GM23338 (cell line): ENCODE data around the gene GPC5. TPM values are rescaled to one million over a fixed set of nuclear protein-coding genes. Genes with fewer than 3 reads are reported as not detected.

Experiments used
- ATAC-seq: fragments of 200-7000 bp; cut with Tn5 transposase; 3 replicates; pipeline ENCODE4 v1.9.1; 2020
- DNase-seq: peaks from one replicate; pipeline ENCODE4 v3.0.0-alpha.2; 2015; ENCODE audit warnings: low spot score
- H2AFZ ChIP-seq: fragments of 200-600 bp; sonication (generic); 2 replicates; pipeline ENCODE4 v1.8.0; 2016; ENCODE audit warnings: antibody characterized with exemption, mild to moderate bottlenecking, moderate library complexity
- H3F3A ChIP-seq: fragments of 200-600 bp; sonication (generic); replicated peaks from 2 replicates; pipeline ENCODE4 v1.8.0; 2017; ENCODE audit warnings: antibody characterized with exemption, mixed run types, low read depth
- H3K27ac ChIP-seq: fragments of 200-600 bp; sonication (generic); 2 replicates; pipeline ENCODE4 v1.6.1; 2016; ENCODE audit warnings: low read depth
- H3K27me3 ChIP-seq: fragments of 200-600 bp; sonication (generic); 2 replicates; pipeline ENCODE4 v1.8.0; 2016; ENCODE audit warnings: mild to moderate bottlenecking, mixed run types, moderate library complexity; ENCODE audit not compliant: insufficient read depth
- H3K36me3 ChIP-seq: fragments of 200-600 bp; sonication (generic); 2 replicates; pipeline ENCODE4 v1.8.0; 2016; ENCODE audit warnings: mild to moderate bottlenecking; ENCODE audit not compliant: insufficient read depth
- H3K4me1 ChIP-seq: fragments of 200-600 bp; sonication (generic); 2 replicates; pipeline ENCODE4 v1.8.0; 2016; ENCODE audit warnings: mild to moderate bottlenecking, moderate library complexity; ENCODE audit not compliant: insufficient read depth
- H3K4me2 ChIP-seq: fragments of 200-600 bp; sonication (generic); 2 replicates; pipeline ENCODE4 v1.7.1; 2017; ENCODE audit warnings: mixed run types
- H3K4me3 ChIP-seq: fragments of 200-600 bp; sonication (generic); 2 replicates; pipeline ENCODE4 v1.6.1; 2016; ENCODE audit warnings: mixed run types
- H3K79me2 ChIP-seq: fragments of 200-600 bp; sonication (generic); replicated peaks from 2 replicates; pipeline ENCODE4 v1.8.0; 2017; ENCODE audit warnings: mild to moderate bottlenecking; ENCODE audit not compliant: insufficient read depth
- H3K9me2 ChIP-seq: fragments of 200-600 bp; sonication (generic); 2 replicates; pipeline ENCODE4 v1.8.0; 2017; ENCODE audit not compliant: insufficient read depth
- H4K20me1 ChIP-seq: fragments of 200-600 bp; sonication (generic); replicated peaks from 2 replicates; pipeline ENCODE4 v1.8.0; 2017; ENCODE audit warnings: mild to moderate bottlenecking; ENCODE audit not compliant: insufficient read depth
- H3K27ac Mint-ChIP-seq: 2 replicates; pipeline ENCODE4 v1.8.0; 2020; ENCODE audit warnings: inconsistent platforms, mild to moderate bottlenecking, moderate library complexity, mixed read lengths
- H3K27me3 Mint-ChIP-seq: 3 replicates; pipeline ENCODE4 v1.8.0; 2022; ENCODE audit warnings: low read depth, mild to moderate bottlenecking, moderate library complexity, mixed read lengths, inconsistent platforms; ENCODE audit not compliant: insufficient read depth, poor library complexity
- H3K36me3 Mint-ChIP-seq: 3 replicates; pipeline ENCODE4 v1.8.0; 2021; ENCODE audit warnings: low read depth, mild to moderate bottlenecking, inconsistent platforms, moderate library complexity, mixed read lengths
- H3K4me1 Mint-ChIP-seq: 3 replicates; pipeline ENCODE4 v1.8.0; 2020; ENCODE audit warnings: mild to moderate bottlenecking, inconsistent platforms, mixed read lengths
- H3K4me3 Mint-ChIP-seq: 3 replicates; pipeline ENCODE4 v1.8.0; 2021; ENCODE audit warnings: moderate library complexity, mild to moderate bottlenecking, inconsistent platforms, mixed read lengths
- H3K9me3 Mint-ChIP-seq: 3 replicates; pipeline ENCODE4 v1.8.0; 2020; ENCODE audit warnings: moderate library complexity, mild to moderate bottlenecking, inconsistent platforms, mixed read lengths
- CREB1 ChIP-seq: fragments of 250-450 bp; sonication (Bioruptor Pico); IDR thresholded peaks from 2 replicates; pipeline ENCODE4 v1.5.0; 2020; ENCODE audit warnings: low read depth, mild to moderate bottlenecking, moderate library complexity
- EZH2 ChIP-seq: fragments of 200-600 bp; sonication (generic); IDR thresholded peaks from one replicate; pipeline ENCODE4 v1.8.0; 2017; ENCODE audit warnings: antibody characterized with exemption, mild to moderate bottlenecking, low read depth; ENCODE audit not compliant: unreplicated experiment
- EZH2phosphoT487 ChIP-seq: fragments of 200-600 bp; sonication (generic); IDR thresholded peaks from one replicate; pipeline ENCODE4 v1.8.1; 2018; ENCODE audit warnings: antibody characterized with exemption; ENCODE audit not compliant: unreplicated experiment
- JUNB ChIP-seq: IDR thresholded peaks from one replicate; pipeline ENCODE4 v1.6.1; 2016; ENCODE audit warnings: antibody characterized with exemption; ENCODE audit not compliant: unreplicated experiment
- NANOG ChIP-seq: IDR thresholded peaks from 2 replicates; pipeline ENCODE4 v1.6.1; 2016; ENCODE audit warnings: antibody characterized with exemption, borderline replicate concordance
- POLR2AphosphoS5 ChIP-seq: IDR thresholded peaks from 2 replicates; pipeline ENCODE4 v1.6.1; 2016; ENCODE audit warnings: antibody characterized with exemption, low read depth
- STAT1 ChIP-seq: IDR thresholded peaks from one replicate; pipeline ENCODE4 v1.6.1; 2016; ENCODE audit warnings: antibody characterized with exemption; ENCODE audit not compliant: unreplicated experiment
- ZNF114 ChIP-seq: fragments of 250-450 bp; sonication (Bioruptor Pico); IDR thresholded peaks from 2 replicates; pipeline ENCODE4 v1.5.0; 2020; ENCODE audit warnings: mild to moderate bottlenecking, moderate library complexity
- ZNF331 ChIP-seq: fragments of 250-450 bp; sonication (Bioruptor Pico); IDR thresholded peaks from 2 replicates; pipeline ENCODE4 v1.5.0; 2020; ENCODE audit warnings: low read depth, mild to moderate bottlenecking, moderate library complexity
- polyA plus RNA-seq: library from polyadenylated mRNA; unstranded; fragments of >200 nt; fragmentation: Nextera tagmentation; extraction: Ambion mirVana; gene quantifications from 2 replicates; pipeline ENCODE4 v1.2.1, GENCODE V29; 2016
- total RNA-seq: library from RNA; depleted of rRNA; stranded (reverse); fragments of >200 nt; shearing (Covaris generic); gene quantifications from 2 replicates; pipeline ENCODE4 v1.2.3, GENCODE V29; 2014
- TF ChIP-seq, protein P1 (sequence below): IDR thresholded peaks from 2 replicates; pipeline ENCODE4 v1.6.1; 2016; ENCODE audit warnings: antibody characterized with exemption
- TF ChIP-seq, protein P2 (sequence below): fragments of 250-450 bp; sonication (Bioruptor Pico); IDR thresholded peaks from 2 replicates; pipeline ENCODE4 v1.5.0; 2020; ENCODE audit warnings: mild to moderate bottlenecking, moderate library complexity
- TF ChIP-seq, protein P3 (sequence below), 2 experiments: fragments of 200-600 bp in 1 of 2; sonication (generic) in 1 of 2; conservative IDR thresholded peaks; 2 replicates each; pipeline versions ENCODE4 v1.5.1 to v1.6.1; 2016 to 2017; ENCODE audit warnings: antibody characterized with exemption in 2 of 2, low read depth in 2 of 2, mild to moderate bottlenecking in 2 of 2, moderate library complexity in 1 of 2
- TF ChIP-seq, protein P4 (sequence below): IDR thresholded peaks from one replicate; pipeline ENCODE4 v1.6.1; 2018; ENCODE audit warnings: antibody characterized with exemption; ENCODE audit not compliant: unreplicated experiment

The GPC5 gene
- total and polyA plus RNA-seq, 2 experiments from 2014 or later: 0.95 to 1.1 TPM

DNA sequence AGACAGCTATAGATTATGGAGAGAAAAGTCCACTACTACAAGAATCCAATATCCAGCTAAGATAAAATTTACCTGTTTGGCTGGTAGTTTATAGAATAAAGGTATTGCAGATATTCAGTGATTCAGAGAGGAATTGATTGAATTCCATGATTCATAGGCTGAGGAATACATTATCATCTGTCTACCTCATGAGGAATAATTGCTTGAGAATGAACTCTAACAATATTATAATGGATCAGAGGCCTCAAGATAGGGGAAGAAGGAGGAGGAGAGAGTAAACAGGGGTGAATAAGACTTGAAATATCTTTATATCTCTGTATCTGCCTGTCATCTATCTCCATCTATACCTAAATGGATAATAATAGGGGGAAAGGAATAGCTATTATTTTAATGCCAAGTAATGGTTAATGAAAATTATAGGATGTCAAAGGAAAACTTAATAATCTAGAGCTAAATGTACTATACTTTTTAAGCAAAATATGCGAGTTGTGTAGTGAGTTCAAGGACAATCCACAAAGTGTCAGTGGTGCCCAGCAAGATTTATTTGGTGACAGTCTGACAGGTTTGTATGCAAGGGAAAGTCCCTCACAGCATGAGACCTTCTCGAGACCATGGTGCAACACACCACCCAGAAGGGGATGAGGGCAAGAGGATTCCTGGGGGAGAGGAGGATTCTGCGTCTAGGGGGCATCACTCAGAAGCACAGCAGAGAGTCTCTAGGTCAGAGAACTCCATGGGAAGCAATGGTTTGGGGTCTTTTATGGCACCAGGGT lies 224.5 kb downstream of the GPC5 start:
- no peak overlapping the region for H3K4me3 ChIP-seq
- no peak overlapping the region for H3K27ac ChIP-seq
- no peaks in the 10 kb centered on the region for H3K27me3 ChIP-seq
- no peaks in the 10 kb centered on the region for H3K9me3 Mint-ChIP-seq
- H3K36me3 ChIP-seq: no peaks in the 10 kb centered on the region
- no peaks in the 10 kb centered on the region for H3K36me3 Mint-ChIP-seq
- no peaks in the 10 kb centered on the region for H3K4me1 ChIP-seq
- H3K27ac Mint-ChIP-seq: no peak overlapping the region
- TF ChIP-seq ZNF114 (CRISPR knock-in tag) (no peak), JUNB (no peak), EZH2 (no peak), EZH2phosphoT487 (no peak), POLR2AphosphoS5 (no peak), NANOG (no peak), ZNF331 (CRISPR knock-in tag) (no peak), STAT1 (no peak), CREB1 (no peak)
- TF ChIP-seq, protein P1, sequence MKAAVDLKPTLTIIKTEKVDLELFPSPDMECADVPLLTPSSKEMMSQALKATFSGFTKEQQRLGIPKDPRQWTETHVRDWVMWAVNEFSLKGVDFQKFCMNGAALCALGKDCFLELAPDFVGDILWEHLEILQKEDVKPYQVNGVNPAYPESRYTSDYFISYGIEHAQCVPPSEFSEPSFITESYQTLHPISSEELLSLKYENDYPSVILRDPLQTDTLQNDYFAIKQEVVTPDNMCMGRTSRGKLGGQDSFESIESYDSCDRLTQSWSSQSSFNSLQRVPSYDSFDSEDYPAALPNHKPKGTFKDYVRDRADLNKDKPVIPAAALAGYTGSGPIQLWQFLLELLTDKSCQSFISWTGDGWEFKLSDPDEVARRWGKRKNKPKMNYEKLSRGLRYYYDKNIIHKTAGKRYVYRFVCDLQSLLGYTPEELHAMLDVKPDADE: no peak
- TF ChIP-seq, protein P2, sequence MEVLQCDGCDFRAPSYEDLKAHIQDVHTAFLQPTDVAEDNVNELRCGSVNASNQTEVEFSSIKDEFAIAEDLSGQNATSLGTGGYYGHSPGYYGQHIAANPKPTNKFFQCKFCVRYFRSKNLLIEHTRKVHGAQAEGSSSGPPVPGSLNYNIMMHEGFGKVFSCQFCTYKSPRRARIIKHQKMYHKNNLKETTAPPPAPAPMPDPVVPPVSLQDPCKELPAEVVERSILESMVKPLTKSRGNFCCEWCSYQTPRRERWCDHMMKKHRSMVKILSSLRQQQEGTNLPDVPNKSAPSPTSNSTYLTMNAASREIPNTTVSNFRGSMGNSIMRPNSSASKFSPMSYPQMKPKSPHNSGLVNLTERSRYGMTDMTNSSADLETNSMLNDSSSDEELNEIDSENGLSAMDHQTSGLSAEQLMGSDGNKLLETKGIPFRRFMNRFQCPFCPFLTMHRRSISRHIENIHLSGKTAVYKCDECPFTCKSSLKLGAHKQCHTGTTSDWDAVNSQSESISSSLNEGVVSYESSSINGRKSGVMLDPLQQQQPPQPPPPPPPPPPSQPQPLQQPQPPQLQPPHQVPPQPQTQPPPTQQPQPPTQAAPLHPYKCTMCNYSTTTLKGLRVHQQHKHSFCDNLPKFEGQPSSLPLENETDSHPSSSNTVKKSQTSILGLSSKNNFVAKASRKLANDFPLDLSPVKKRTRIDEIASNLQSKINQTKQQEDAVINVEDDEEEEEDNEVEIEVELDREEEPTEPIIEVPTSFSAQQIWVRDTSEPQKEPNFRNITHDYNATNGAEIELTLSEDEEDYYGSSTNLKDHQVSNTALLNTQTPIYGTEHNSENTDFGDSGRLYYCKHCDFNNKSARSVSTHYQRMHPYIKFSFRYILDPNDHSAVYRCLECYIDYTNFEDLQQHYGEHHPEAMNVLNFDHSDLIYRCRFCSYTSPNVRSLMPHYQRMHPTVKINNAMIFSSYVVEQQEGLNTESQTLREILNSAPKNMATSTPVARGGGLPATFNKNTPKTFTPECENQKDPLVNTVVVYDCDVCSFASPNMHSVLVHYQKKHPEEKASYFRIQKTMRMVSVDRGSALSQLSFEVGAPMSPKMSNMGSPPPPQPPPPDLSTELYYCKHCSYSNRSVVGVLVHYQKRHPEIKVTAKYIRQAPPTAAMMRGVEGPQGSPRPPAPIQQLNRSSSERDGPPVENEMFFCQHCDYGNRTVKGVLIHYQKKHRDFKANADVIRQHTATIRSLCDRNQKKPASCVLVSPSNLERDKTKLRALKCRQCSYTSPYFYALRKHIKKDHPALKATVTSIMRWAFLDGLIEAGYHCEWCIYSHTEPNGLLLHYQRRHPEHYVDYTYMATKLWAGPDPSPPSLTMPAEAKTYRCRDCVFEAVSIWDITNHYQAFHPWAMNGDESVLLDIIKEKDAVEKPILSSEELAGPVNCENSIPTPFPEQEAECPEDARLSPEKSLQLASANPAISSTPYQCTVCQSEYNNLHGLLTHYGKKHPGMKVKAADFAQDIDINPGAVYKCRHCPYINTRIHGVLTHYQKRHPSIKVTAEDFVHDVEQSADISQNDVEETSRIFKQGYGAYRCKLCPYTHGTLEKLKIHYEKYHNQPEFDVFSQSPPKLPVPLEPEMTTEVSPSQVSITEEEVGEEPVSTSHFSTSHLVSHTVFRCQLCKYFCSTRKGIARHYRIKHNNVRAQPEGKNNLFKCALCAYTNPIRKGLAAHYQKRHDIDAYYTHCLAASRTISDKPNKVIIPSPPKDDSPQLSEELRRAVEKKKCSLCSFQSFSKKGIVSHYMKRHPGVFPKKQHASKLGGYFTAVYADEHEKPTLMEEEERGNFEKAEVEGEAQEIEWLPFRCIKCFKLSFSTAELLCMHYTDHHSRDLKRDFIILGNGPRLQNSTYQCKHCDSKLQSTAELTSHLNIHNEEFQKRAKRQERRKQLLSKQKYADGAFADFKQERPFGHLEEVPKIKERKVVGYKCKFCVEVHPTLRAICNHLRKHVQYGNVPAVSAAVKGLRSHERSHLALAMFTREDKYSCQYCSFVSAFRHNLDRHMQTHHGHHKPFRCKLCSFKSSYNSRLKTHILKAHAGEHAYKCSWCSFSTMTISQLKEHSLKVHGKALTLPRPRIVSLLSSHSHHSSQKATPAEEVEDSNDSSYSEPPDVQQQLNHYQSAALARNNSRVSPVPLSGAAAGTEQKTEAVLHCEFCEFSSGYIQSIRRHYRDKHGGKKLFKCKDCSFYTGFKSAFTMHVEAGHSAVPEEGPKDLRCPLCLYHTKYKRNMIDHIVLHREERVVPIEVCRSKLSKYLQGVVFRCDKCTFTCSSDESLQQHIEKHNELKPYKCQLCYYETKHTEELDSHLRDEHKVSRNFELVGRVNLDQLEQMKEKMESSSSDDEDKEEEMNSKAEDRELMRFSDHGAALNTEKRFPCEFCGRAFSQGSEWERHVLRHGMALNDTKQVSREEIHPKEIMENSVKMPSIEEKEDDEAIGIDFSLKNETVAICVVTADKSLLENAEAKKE: no peak
- TF ChIP-seq, protein P3, sequence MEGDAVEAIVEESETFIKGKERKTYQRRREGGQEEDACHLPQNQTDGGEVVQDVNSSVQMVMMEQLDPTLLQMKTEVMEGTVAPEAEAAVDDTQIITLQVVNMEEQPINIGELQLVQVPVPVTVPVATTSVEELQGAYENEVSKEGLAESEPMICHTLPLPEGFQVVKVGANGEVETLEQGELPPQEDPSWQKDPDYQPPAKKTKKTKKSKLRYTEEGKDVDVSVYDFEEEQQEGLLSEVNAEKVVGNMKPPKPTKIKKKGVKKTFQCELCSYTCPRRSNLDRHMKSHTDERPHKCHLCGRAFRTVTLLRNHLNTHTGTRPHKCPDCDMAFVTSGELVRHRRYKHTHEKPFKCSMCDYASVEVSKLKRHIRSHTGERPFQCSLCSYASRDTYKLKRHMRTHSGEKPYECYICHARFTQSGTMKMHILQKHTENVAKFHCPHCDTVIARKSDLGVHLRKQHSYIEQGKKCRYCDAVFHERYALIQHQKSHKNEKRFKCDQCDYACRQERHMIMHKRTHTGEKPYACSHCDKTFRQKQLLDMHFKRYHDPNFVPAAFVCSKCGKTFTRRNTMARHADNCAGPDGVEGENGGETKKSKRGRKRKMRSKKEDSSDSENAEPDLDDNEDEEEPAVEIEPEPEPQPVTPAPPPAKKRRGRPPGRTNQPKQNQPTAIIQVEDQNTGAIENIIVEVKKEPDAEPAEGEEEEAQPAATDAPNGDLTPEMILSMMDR (conservative IDR thresholded peaks at IDR 0.05; ENCODE audit: low read depth in 2 of 2): no peak
- TF ChIP-seq, protein P4, sequence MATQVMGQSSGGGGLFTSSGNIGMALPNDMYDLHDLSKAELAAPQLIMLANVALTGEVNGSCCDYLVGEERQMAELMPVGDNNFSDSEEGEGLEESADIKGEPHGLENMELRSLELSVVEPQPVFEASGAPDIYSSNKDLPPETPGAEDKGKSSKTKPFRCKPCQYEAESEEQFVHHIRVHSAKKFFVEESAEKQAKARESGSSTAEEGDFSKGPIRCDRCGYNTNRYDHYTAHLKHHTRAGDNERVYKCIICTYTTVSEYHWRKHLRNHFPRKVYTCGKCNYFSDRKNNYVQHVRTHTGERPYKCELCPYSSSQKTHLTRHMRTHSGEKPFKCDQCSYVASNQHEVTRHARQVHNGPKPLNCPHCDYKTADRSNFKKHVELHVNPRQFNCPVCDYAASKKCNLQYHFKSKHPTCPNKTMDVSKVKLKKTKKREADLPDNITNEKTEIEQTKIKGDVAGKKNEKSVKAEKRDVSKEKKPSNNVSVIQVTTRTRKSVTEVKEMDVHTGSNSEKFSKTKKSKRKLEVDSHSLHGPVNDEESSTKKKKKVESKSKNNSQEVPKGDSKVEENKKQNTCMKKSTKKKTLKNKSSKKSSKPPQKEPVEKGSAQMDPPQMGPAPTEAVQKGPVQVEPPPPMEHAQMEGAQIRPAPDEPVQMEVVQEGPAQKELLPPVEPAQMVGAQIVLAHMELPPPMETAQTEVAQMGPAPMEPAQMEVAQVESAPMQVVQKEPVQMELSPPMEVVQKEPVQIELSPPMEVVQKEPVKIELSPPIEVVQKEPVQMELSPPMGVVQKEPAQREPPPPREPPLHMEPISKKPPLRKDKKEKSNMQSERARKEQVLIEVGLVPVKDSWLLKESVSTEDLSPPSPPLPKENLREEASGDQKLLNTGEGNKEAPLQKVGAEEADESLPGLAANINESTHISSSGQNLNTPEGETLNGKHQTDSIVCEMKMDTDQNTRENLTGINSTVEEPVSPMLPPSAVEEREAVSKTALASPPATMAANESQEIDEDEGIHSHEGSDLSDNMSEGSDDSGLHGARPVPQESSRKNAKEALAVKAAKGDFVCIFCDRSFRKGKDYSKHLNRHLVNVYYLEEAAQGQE: no peak
- no peaks in the 10 kb centered on the region for H3K79me2 ChIP-seq
- peaks cover 6% of the 10 kb centered on the region; the same call in 2 of the 3 replicates for H3K4me1 Mint-ChIP-seq
- no peak overlapping the region for H3K4me2 ChIP-seq
- no peaks in the 10 kb centered on the region for H3K27me3 Mint-ChIP-seq
- H4K20me1 ChIP-seq: no peaks in the 10 kb centered on the region
- H2AFZ ChIP-seq: no peak overlapping the region
- DNase-seq (peak; percentile 7), ATAC-seq (peak; percentile 37)
- H3F3A ChIP-seq: no peaks in the 10 kb centered on the region
- no peaks in the 10 kb centered on the region for H3K9me2 ChIP-seq
- no peak overlapping the region for H3K4me3 Mint-ChIP-seq
